GM21723 (cell line): ENCODE measurements around the gene FGF4.

Source experiments
- ATAC-seq: cut with Tn5 transposase; IDR thresholded peaks from one replicate; pipeline ENCODE4 v1.9.1; 2021; ENCODE audit warnings: mild to moderate bottlenecking, moderate library complexity; ENCODE audit not compliant: unreplicated experiment

The FGF4 gene

DNA sequence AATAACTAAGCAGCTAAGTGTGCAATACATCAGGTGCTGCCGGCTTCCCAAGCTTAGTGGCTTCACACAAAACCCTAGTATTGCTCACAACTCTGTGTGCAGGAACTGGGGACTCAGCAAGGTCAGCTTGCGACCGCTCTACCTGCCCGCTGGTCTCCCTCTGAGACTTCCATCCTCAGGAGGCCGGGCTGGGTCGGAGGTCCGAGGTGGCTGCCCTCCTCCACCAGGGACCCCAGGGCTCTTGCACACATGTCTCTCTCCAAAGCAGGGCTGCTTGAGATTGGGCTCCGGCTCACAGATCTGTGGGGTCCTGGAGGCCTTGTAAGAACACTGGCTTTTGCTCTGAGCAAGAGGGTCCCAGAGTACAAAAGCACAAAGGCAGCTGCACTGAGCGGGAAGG is 45.9 kb downstream of the FGF4 start:
- no peak for ATAC-seq

DNA sequence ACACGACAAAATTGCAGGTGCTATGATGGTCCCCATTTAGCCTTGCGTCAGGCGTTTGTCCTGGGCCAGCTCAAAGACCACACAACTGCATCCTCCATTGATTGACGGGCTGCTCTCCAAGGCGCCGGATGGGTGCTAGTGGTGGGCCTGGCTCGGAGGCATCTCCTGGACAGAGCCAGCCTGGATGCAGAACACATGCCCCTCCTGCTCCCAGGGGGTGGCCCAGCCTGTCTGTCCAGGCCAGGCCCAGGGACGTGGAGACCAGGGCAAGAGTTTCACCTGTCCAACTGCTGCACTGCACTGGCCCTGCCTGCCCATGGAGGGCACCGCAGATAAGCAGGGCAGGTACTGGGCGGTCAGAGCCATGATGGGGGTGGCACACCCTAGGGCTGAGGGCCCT is 47.9 kb downstream of the FGF4 start:
- ATAC-seq = no peak

DNA sequence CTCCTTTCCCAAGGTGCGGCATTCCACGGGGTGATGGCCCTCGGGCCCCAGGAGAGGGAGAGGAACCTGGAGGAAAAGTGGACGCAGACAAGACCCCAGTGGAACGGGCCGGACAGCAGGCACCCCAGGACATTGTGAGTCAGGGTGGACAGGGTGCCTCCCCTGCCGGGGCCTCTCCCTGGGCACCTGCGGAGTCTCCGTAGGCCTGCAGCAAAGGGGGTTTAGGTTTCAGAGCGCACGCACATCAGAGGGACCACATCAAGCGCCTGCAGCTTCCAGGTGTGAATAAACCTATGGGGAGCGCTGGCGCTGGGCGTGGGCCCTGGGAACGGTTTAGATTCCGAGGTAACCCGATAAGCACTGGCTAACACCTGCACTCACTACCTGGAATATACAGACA is 48.7 kb downstream of the FGF4 start:
- ATAC-seq = no peak

GRCh38 chr11:69726019-69726418 is 49.1 kb downstream of the FGF4 start:
- ATAC-seq = no peak

DNA sequence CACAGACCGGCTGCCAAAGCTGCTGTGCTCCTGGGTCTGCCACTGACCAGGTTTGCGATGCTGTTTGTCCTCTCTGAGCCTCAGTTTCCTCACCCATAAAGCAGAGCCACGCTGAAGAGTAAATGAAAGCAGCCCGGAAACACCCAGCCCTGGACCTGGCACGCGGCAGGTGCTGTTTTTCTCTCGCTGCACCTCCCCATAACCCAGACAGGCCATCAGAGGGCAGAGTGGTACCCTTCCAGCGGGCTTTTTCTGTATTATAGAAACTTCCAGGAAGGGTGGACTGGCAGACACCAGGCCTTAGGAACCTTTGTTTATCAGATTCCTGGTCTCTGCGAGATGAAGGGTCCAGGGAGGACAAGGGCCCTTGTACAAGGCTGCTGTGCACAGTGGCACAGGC is 53.4 kb downstream of the FGF4 start:
- ATAC-seq = no peak

DNA sequence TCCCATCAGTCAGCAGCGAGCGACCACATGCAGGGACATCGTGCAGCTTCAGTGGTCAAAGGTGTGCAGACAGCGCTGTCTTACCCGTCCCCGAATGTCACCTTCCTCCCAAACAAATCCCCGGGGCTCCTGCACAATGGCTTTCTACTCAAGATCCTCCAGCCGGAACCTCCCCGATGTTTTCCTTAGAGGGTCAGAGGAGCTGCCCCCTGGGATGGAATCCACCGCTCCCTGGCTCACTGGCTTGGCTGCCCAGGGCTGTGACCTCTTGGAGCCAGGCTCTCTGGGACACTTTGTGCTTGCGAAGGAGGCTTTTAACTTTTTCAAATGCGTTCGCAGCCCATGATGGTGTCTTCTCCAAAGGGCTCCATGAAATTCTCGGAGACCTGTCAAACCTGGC is 54.0 kb downstream of the FGF4 start:
- ATAC-seq = no peak
